Stomach smooth muscle (tissue), 2 donors: ENCODE data around the gene MYEF2.

Experiments
- H3K27ac ChIP-seq: one replicate; pipeline ENCODE4 v1.7.0; 2013; ENCODE audit warnings: mild to moderate bottlenecking, low read length, inconsistent platforms
- H3K27me3 ChIP-seq, 2 donors: one replicate each; pipeline ENCODE4 v1.7.0; 2013; ENCODE audit warnings: low read length in 2 of 2; ENCODE audit not compliant: insufficient read depth in 2 of 2, control insufficient read depth in 1 of 2
- H3K36me3 ChIP-seq, 2 donors: one replicate each; pipeline ENCODE4 v1.7.0; 2013; ENCODE audit warnings: low read length in 2 of 2; ENCODE audit not compliant: control insufficient read depth in 2 of 2, insufficient read depth in 2 of 2
- H3K4me1 ChIP-seq: one replicate; pipeline ENCODE4 v1.7.0; 2013; ENCODE audit warnings: low read length; ENCODE audit not compliant: control insufficient read depth, insufficient read depth
- H3K4me3 ChIP-seq, 2 donors: one replicate each; pipeline ENCODE4 v1.7.0; 2013; ENCODE audit warnings: low read length in 2 of 2
- H3K9ac ChIP-seq, 2 donors: one replicate each; pipeline ENCODE4 v1.7.0; 2013; ENCODE audit warnings: low read length in 2 of 2, mild to moderate bottlenecking in 1 of 2
- H3K9me3 ChIP-seq, 2 donors: one replicate each; pipeline ENCODE4 v1.7.0; 2013; ENCODE audit warnings: low read length in 2 of 2; ENCODE audit not compliant: control insufficient read depth in 2 of 2
- donor health status: healthy.
- donor health status: Pancreatic carcinoma.

Gene MYEF2

DNA sequence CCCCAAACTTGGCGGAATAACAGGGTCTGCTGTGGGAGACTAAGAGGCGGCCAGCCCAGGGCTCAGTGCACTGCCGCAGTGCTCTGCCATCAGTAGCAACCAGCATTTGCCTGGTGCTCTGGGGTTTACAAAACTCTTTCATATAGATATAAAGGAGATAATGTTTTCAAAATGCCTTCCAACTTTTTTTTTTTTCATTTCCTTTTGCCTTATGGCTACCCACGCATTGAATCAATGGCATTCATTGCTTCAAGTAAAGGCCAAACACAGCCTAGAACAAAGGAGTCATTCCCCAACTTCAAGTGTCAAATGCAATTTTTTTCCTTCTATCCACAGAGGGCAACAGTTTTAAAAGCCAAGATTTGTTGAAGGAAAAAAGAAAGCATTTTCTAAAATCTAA, 68.9 kb downstream of the MYEF2 start:
- no peaks in the 10 kb centered on the region for H3K36me3 ChIP-seq
- no peaks in the 10 kb centered on the region for H3K27me3 ChIP-seq
- peaks cover 6% of the 10 kb centered on the region for H3K4me1 ChIP-seq
- no peak overlapping the region for H3K4me3 ChIP-seq
- no peak overlapping the region for H3K9ac ChIP-seq
- no peak overlapping the region for H3K27ac ChIP-seq
- no peaks in the 10 kb centered on the region for H3K9me3 ChIP-seq

GRCh38 chr15:48105936-48106335, 72.2 kb downstream of the MYEF2 start:
- H3K9ac ChIP-seq, result no peak overlapping the region
- no peak overlapping the region for H3K4me3 ChIP-seq
- H3K9me3 ChIP-seq, result no peaks in the 10 kb centered on the region
- no peaks in the 10 kb centered on the region for H3K36me3 ChIP-seq
- H3K27me3 ChIP-seq, result no peaks in the 10 kb centered on the region
- H3K4me1 ChIP-seq, result peaks cover 6% of the 10 kb centered on the region
- no peak overlapping the region for H3K27ac ChIP-seq

DNA sequence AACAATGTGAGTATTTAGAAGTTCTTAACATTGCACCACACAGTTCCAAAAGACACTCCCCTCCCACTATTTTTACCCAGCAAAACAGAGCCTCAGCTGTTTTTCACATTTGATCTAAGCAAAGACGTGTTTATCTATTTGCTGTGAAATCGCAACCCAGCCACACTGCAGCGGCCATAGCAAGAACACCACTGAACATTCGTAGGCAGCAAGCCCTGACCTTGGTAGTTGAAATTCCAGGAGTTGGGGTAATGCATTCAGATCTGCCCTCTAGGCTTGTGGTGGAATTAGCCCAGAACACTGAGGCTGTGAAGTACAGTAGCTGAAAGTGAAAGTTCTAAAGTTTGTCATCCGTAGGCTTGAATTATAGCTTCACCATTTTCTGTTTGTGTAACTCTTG, 74.4 kb downstream of the MYEF2 start:
- Histone ChIP-seq H3K4me1 (no peaks in the 10 kb centered on the region), H3K36me3 (no peaks in the 10 kb centered on the region), H3K9me3 (no peaks in the 10 kb centered on the region), H3K9ac (no peak overlapping the region), H3K4me3 (peak overlapping the region in 1 of 2 donors; percentile 31), H3K27me3 (no peaks in the 10 kb centered on the region), H3K27ac (no peak overlapping the region)

GRCh38 chr15:48102167-48102566, 75.9 kb downstream of the MYEF2 start:
- Histone ChIP-seq H3K4me1 (no peaks in the 10 kb centered on the region), H3K27ac (no peak overlapping the region), H3K27me3 (no peaks in the 10 kb centered on the region), H3K4me3 (no peak overlapping the region), H3K36me3 (no peaks in the 10 kb centered on the region), H3K9me3 (no peaks in the 10 kb centered on the region), H3K9ac (no peak overlapping the region)

DNA sequence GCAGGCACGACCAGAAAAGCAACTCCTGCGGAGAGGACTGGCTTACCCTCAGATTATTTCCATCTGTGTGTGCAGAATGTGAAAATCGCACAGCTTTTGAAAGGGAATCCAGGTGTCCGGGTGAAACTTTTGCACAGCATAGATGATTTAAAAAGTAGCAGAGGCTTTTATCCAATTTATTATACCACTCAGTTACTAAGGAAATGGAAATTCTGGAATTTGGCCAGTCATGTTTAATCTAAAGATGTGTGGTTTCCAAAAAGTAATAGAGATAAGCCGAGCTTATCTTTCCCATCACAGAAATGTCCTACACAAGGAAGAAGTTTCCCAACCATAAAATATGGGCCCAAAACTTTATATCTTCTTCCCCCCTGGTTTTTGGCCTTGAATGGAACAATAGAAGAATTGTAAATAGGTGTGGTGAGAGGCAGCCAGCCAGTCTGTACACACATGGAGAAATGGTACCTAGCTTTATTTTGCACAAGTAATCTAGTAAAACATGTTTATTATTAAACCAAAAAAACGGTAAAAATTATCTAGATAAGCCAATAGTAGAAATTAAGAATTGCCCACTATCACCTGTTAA, 76.6 kb downstream of the MYEF2 start:
- no peaks in the 10 kb centered on the region for H3K9me3 ChIP-seq
- H3K27me3 ChIP-seq, result no peaks in the 10 kb centered on the region
- H3K9ac ChIP-seq, result no peak overlapping the region
- H3K4me1 ChIP-seq, result no peaks in the 10 kb centered on the region
- H3K36me3 ChIP-seq, result no peaks in the 10 kb centered on the region
- H3K27ac ChIP-seq, result no peak overlapping the region
- H3K4me3 ChIP-seq, result no peak overlapping the region

- Histone ChIP-seq H3K9ac (no peak overlapping the region), H3K4me1 (no peaks in the 10 kb centered on the region), H3K27me3 (no peaks in the 10 kb centered on the region), H3K4me3 (no peak overlapping the region), H3K36me3 (no peaks in the 10 kb centered on the region), H3K9me3 (no peaks in the 10 kb centered on the region), H3K27ac (no peak overlapping the region)
Measured at GRCh38 chr15:48097264-48097663, 80.8 kb downstream of the MYEF2 start.

GRCh38 chr15:48096813-48097212, 81.3 kb downstream of the MYEF2 start:
- H3K9ac ChIP-seq, result no peak overlapping the region
- no peaks in the 10 kb centered on the region for H3K9me3 ChIP-seq
- no peak overlapping the region for H3K27ac ChIP-seq
- H3K36me3 ChIP-seq, result no peaks in the 10 kb centered on the region
- H3K4me1 ChIP-seq, result no peaks in the 10 kb centered on the region
- H3K4me3 ChIP-seq, result no peak overlapping the region
- no peaks in the 10 kb centered on the region for H3K27me3 ChIP-seq

DNA sequence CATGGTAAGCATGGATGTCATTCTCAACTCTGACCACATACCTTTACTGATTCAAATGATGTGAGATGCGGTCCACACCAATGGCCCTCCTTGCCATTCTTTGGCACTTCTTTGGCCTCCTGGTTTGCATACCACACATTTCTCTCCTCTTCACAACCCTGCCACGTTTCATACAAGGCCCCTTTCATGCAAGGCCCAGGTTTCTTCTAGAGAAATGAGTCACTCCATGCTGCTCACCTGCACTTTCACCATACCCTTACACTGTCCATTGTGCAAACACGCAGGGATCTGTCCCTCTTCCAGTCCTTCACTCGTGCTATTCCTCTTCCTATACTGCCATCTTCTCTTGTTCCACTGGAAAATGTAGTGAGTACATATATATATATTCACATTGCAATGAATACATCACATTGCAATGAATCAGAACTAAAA, 81.7 kb downstream of the MYEF2 start:
- Histone ChIP-seq H3K36me3 (no peaks in the 10 kb centered on the region), H3K27me3 (no peaks in the 10 kb centered on the region), H3K4me3 (no peak overlapping the region), H3K9ac (no peak overlapping the region), H3K27ac (no peak overlapping the region), H3K9me3 (no peaks in the 10 kb centered on the region), H3K4me1 (no peaks in the 10 kb centered on the region)

DNA sequence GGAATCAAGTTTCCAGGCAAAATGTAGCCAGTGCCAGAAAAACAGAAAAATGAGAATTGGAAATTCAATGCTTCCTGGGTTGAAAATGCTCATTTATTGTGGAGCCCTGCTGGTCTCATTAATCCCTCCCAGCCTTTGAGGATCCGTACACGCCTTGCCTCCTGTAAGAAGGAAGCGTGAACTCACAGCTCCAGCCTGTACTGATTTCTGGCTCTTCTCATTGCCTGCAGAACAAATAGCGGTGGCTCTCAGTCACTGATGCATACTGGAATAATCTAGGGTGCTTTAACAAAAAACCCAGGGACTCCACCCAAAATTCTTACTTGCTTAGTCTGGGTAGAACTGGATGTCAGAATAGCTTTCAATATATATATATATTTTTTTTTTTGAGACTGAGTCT, 86.6 kb downstream of the MYEF2 start:
- Histone ChIP-seq H3K27me3 (no peaks in the 10 kb centered on the region), H3K36me3 (no peaks in the 10 kb centered on the region), H3K4me1 (peaks cover 7% of the 10 kb centered on the region), H3K9ac (no peak overlapping the region), H3K27ac (no peak overlapping the region), H3K9me3 (no peaks in the 10 kb centered on the region), H3K4me3 (no peak overlapping the region)

DNA sequence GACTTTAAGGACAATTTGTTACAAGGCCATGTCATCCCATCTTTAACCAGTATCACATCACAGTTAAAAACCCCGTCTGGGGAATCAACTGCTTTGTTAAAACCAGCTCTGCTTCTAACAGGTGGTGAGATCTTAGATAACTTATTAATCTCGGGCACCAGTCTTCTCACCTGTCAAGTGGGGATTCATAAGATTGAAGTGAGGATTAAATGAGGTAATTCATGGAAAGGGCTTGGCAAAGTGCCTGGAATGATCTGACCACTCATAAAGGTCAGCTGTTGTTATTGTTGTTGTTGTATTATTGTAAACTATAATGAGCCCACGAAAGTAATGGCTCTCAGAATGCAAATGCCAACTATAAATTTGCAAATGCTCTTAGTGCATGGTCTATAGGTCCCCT, 87.4 kb downstream of the MYEF2 start:
- no peak overlapping the region for H3K27ac ChIP-seq
- peaks cover 9% of the 10 kb centered on the region for H3K4me1 ChIP-seq
- no peak overlapping the region for H3K4me3 ChIP-seq
- no peak overlapping the region for H3K9ac ChIP-seq
- no peaks in the 10 kb centered on the region for H3K27me3 ChIP-seq
- no peaks in the 10 kb centered on the region for H3K36me3 ChIP-seq
- no peaks in the 10 kb centered on the region for H3K9me3 ChIP-seq

DNA sequence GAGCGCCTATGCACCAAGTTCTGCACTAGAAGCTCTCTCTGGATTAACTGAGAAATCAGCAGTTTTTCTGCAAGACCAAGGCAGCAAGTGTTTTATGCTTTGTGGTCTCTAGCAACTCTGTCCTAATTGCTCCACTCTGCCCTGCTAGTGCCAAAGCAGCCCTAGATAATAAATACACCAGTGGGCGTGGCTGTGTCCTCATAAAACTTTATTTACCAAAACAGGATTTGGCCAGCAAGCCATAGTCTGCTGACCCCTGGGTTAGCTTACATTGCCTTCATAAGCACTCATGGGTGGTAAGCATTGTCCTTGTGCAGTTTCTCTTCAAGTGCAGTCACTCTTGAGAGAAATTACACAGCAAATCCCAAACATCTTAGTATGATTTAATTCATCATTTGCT, 88.0 kb downstream of the MYEF2 start:
- Histone ChIP-seq H3K4me1 (peaks cover 13% of the 10 kb centered on the region), H3K27ac (no peak overlapping the region), H3K27me3 (no peaks in the 10 kb centered on the region), H3K9ac (no peak overlapping the region), H3K9me3 (no peaks in the 10 kb centered on the region), H3K36me3 (no peaks in the 10 kb centered on the region), H3K4me3 (no peak overlapping the region)
